Renal cortical epithelial cell (primary cell): Measurements from ENCODE around the gene WDR17. TPM values are rescaled to one million over a fixed set of nuclear protein-coding genes. Genes with fewer than 3 reads are reported as not detected.
A peak's percentile ranks its signal among the peaks of the same experiment; 100 is the strongest.
"Not testable (repeated sequence)": the region's sequence is repeated elsewhere in the genome, so short reads cannot be mapped to it uniquely, and the experiment has no call there.

Source experiments
- DNase-seq: peaks from one replicate; pipeline ENCODE4 v3.0.0-alpha.2; 2011; ENCODE audit warnings: low read depth
- total RNA-seq: library from RNA; depleted of rRNA; stranded (reverse); fragments of >200 nt; gene quantifications from 2 replicates; pipeline ENCODE4 v1.2.3, GENCODE V29; 2014

Gene WDR17
- total RNA-seq, 1 donor from 2014 or later = 5.5 TPM

DNA sequence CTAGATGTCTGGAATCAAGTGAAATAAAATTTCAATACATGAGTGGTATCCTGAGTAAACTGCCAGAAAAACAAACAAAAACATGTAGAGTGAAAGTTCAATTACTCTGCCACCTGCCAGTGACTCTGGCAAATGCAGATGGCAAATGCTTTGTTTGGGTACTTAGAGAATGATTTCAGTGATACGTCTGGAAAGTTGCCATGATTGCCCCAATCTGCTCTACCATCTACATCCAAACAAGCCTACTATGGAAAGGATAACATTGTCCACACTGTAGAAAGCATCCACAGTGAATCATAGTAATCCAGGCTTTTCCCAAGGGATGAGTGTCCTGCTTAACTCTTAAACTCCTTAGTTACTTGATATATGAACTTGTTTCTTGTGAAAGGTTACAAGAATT lies 126.3 kb downstream of the WDR17 start:
- DNase-seq = peak; percentile 26

GRCh38 chr4:176193126-176193525 lies 127.5 kb downstream of the WDR17 start:
- peak; percentile 55 for DNase-seq

GRCh38 chr4:176193938-176194337 lies 128.3 kb downstream of the WDR17 start:
- DNase-seq = peak; percentile 79

DNA sequence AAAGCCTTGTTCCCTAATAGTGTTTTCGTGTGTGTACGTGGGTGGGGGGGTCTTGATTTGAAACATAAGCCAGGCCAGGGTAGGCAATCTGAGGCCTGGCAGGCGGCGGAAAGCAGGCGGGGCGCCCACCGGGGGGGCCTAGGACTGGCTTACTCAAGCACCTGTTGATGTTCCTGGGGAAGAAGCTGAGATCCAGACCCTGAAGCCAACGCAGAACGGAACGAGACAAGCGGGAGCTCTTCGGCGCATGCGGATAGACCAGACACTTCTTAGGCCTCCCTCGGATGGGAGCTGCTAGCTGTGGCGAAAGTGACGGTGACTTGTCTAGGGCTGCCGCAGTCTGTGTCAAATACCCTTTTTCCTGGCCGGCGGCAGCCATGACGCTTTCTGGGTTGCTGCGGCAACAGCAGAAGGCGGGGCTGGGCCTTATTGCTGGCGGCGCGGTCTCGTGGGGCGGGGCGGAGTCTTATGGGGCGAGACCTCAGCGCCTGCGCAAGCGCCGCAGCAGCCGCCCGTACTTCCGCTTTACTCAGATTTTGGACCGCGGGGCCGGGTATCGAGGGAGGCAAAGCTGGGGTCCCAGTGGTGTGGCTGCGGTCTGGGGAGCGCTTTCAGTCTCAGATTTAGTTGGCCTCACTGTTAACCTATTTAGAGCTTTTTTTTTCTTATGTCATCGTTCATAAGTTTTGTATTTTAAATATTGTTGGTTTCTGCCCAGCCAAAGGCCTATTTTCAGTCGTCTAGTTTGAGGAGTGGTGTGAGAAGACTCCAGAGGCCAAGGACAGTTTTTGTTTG lies 129.7 kb downstream of the WDR17 start, which contains the start of gene SPATA4:
Gene SPATA4, minus strand, starts transcription at position 402 of the 795 bp plus-strand sequence. Its CDS starts 23 bp downstream, at position 379.
- DNase-seq = peak; percentile 79

DNA sequence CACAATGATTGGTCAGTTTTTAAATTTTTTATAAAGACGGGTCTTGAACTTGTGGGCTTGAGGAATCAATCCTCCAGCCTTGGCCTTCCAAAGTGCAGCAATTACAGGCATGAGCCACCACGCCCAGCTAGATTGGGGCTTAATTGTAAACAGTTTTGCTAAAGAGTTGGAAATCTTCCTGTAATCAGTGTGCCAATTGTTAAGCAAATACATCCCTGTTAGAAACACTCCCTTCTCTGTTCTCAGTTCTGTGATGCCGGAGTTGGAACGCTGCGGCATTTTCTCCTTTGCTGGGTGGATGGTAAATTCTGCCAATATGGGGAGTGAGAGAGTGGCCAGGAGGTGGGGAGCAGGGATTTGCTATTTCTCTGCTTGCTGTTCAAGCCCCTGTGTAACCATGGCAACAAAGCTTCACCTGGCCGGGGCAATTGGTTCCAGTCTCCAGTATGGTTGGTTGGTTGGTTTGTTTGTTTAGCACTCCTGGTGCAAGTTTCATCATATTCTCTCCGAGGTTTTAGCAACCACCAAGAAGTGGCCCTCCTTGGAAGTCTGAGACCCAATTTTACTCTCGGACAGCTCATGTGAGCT lies 132.8 kb downstream of the WDR17 start:
- no peak for DNase-seq

DNA sequence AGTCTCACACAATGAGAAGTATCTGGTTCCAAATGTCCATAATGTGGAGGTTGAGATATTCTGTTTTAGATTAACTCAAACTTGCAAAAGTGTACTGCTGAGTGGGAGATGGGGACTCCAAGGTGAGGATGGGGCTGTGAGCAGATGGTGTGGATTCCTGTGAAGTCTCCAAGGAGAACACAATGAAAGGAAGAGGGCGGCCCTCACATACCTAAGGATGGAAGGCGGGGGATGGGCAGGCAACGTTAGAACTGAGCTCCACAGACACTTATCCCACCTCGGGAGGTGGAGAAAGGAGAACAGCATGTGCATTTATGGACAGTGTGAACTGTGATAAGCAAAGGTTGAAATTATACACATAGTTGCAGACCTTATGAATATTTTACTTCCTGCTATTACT lies 139.7 kb downstream of the WDR17 start:
- DNase-seq = no peak

- DNase-seq = no peak
Measured at GRCh38 chr4:176207839-176208238, 142.2 kb downstream of the WDR17 start.

GRCh38 chr4:176209535-176209934 lies 143.9 kb downstream of the WDR17 start:
- no peak for DNase-seq

DNA sequence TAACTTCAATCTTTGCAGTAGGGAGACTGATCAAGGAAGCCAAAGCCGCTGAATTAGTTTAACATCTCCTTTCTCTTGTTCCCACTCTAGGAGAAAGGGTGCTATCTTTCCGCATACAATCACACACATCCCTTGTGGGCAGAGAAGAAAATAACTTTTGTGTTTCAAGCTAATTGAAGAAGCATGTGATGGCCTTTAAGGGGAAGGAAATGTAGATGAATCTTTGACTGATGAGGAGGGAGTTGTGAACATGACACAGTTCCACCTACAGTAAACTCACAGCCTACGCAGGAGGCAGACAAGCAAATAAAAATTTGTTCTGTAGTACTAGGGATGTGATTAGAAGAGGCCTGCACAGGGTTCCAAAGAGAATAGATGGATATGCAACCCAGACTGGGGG lies 144.5 kb downstream of the WDR17 start:
- DNase-seq = no peak

DNA sequence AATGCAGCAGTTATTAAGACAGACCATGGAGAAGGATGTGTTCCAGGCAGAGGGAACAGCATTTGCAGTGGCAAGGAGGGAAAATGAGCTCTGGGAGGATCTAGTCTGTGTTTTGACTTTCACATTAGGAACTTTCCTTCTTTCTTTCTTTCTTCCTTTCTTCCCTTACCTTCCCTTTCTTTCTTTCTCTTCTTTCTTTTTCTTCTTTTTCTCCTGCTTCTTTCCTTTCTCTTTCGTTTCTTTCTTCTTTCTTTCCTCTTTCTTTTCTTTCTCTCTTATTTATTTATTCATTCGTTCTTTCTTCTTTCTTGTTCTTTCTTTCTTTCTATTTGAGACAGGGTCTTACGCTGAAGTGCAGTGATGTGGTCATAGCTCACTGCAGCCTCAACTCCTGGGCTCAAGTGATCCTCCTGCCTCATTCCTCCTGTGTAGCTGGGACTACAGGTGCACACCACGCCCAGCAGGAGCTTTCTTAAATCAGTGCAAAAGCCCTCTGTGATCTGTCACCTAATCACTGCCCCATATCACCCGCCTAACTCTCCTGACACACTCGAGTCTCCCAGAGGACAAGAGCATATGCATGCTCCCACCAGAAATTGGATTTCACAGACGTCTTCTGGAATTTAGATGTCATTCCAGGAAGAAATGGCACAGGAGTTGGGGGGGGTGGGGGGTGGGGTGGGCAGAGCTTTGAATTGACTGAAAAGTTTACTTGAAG lies 145.1 kb downstream of the WDR17 start:
- DNase-seq = no peak

DNA sequence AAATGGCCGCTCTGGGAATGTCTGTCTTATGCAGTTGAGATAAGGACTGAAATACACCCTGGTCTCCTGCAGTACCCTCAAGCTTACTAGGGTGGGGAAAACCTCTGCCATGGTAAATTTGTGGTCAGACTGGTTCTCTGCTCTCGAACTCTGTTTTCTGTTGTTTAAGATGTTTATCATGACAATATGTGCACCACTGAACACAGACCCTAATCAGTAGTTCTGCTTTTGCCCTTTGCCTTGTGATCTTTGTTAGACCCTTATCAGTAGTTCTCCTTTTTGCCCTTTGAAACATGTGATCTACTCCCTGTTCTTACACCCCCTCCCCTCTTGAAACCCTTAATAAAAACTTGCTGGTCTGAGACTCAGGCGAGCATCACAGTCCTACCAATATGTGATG lies 146.7 kb downstream of the WDR17 start:
- not testable (repeated sequence) for DNase-seq

DNA sequence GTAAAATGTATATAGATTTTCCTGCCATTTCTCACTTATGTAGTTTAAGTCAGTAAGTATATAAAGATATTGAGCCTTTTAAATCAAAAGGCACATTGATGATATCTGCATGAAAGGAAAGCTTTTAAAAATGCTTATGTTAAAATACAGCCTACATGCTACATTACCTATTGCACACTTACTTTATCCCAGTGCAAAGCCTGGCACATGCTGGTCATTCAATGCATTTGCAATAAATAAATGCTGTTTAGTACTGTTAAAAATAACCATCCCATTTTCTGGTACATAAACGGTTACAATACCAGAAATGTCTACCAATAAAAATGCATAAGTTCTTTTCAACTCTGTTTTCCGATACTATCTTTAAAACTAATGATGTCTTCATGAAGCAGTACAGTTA lies 151.9 kb downstream of the WDR17 start:
- no peak for DNase-seq

DNA sequence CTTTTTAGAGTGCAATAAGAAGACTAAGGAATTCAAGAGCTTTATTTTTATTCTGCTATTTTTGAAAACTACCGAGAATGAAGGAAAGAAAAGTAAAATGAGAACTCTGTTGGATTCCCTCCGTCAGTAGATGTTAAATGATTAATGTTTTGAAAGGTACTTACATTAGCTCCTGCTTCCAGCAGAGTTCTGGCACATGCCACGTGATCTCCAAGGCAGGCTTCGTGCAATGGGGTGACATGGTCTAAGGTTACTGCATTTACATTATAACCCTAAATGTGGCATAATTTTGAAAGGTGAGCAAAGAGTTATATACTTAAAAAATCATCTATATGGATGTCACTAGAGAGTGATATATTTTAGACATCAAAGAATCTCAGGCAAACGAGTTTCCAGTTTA lies 156.5 kb downstream of the WDR17 start:
- DNase-seq = no peak

GRCh38 chr4:176223561-176223960 lies 157.9 kb downstream of the WDR17 start:
- no peak for DNase-seq

GRCh38 chr4:176226736-176227135 lies 161.1 kb downstream of the WDR17 start:
- DNase-seq = peak; percentile 24

DNA sequence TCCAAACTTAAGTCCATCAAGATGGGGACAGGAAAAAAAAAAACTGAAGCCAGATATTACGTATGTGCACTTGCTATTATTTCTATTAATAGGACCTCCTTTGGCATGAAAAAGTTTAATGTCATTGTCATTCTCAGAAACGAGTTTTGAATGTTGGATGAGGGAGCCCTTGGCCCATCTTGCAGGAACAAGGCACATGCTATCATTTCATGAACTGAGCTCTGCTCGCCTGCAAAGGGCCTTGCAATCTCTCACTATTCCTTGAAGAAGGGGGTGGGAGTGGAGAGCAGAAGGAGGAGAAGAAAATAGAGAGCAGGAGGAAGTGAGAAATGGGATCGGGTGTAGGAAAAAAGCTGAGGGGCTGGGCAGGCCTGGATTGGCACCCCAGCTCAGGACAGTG lies 164.0 kb downstream of the WDR17 start:
- no peak for DNase-seq

Other genes starting within 250 kb of the WDR17 start
- 0.65 and 1.2 TPM in 2 replicates for gene SPATA4, start 129.7 kb downstream of the WDR17 start, total RNA-seq
- gene ASB5, start 203.4 kb downstream of the WDR17 start, total RNA-seq = 0.50 and 0.69 TPM in 2 replicates